Mesothelial cell of epicardium (in vitro differentiated cells): Measurements from ENCODE around the gene CDKAL1. TPM values are rescaled to one million over a fixed set of nuclear protein-coding genes. Genes with fewer than 3 reads are reported as not detected.

Experiments
- DNase-seq, 2 experiments: peaks; one replicate each; pipeline ENCODE4 v3.0.0; 2021; ENCODE audit warnings: low spot score in 2 of 2; ENCODE audit not compliant: unreplicated experiment in 2 of 2
- H3K27ac Mint-ChIP-seq: 2 replicates; pipeline ENCODE4 v1.8.0; 2021; ENCODE audit warnings: mixed read lengths
- H3K27me3 Mint-ChIP-seq: 2 replicates; pipeline ENCODE4 v1.8.0; 2021; ENCODE audit warnings: low read depth, mixed read lengths
- H3K36me3 Mint-ChIP-seq: 2 replicates; pipeline ENCODE4 v1.8.0; 2021; ENCODE audit warnings: mixed read lengths
- H3K4me1 Mint-ChIP-seq: 2 replicates; pipeline ENCODE4 v1.8.0; 2021; ENCODE audit warnings: mixed read lengths
- H3K4me3 Mint-ChIP-seq: 2 replicates; pipeline ENCODE4 v1.8.0; 2021; ENCODE audit warnings: mild to moderate bottlenecking, moderate library complexity, mixed read lengths
- H3K9me3 Mint-ChIP-seq: 2 replicates; pipeline ENCODE4 v1.8.0; 2021; ENCODE audit warnings: mixed read lengths
- CTCF ChIP-seq: fragments of 200-600 bp; sonication (generic); IDR thresholded peaks from one replicate; pipeline ENCODE4 v1.5.0; 2021; ENCODE audit warnings: antibody characterized with exemption; ENCODE audit not compliant: unreplicated experiment
- total RNA-seq: library from RNA; stranded (reverse); gene quantifications from 3 replicates; pipeline ENCODE4 v1.2.1, GENCODE V29; 2021

The CDKAL1 gene
- total RNA-seq, 1 donor from 2014 or later, result 22.6 TPM

GRCh38 chr6:21140966-21141365 lies 606.7 kb downstream of the CDKAL1 start:
- Mint-ChIP-seq H3K27ac (no peak overlapping the region), H3K36me3 (peaks cover 5% of the 10 kb centered on the region), H3K9me3 (no peaks in the 10 kb centered on the region), H3K4me3 (no peak overlapping the region), H3K27me3 (no peaks in the 10 kb centered on the region), H3K4me1 (peaks cover 59% of the 10 kb centered on the region)
- no peak for TF ChIP-seq CTCF
- no peak for DNase-seq

- peak overlapping the region; percentile 17 for H3K27ac Mint-ChIP-seq
- no peaks in the 10 kb centered on the region for H3K9me3 Mint-ChIP-seq
- TF ChIP-seq CTCF, result no peak
- DNase-seq, result no peak
- H3K4me3 Mint-ChIP-seq, result no peak overlapping the region
- peaks cover 5% of the 10 kb centered on the region for H3K36me3 Mint-ChIP-seq
- H3K4me1 Mint-ChIP-seq, result peaks cover 55% of the 10 kb centered on the region
- no peaks in the 10 kb centered on the region for H3K27me3 Mint-ChIP-seq
These were observed 607.5 kb downstream of the CDKAL1 start for GRCh38 chr6:21141616-21142303.

- no peaks in the 10 kb centered on the region for H3K9me3 Mint-ChIP-seq
- H3K4me1 Mint-ChIP-seq, result peaks cover 54% of the 10 kb centered on the region
- no peaks in the 10 kb centered on the region for H3K27me3 Mint-ChIP-seq
These were observed 608.5 kb downstream of the CDKAL1 start for GRCh38 chr6:21142741-21143140.

GRCh38 chr6:21143645-21144044 lies 609.4 kb downstream of the CDKAL1 start:
- peaks cover 49% of the 10 kb centered on the region for H3K4me1 Mint-ChIP-seq
- H3K27ac Mint-ChIP-seq, result peak overlapping the region; percentile 15
- H3K4me3 Mint-ChIP-seq, result no peak overlapping the region
- no peak for DNase-seq
- H3K36me3 Mint-ChIP-seq, result peaks cover 5% of the 10 kb centered on the region
- no peaks in the 10 kb centered on the region for H3K9me3 Mint-ChIP-seq
- H3K27me3 Mint-ChIP-seq, result no peaks in the 10 kb centered on the region
- TF ChIP-seq CTCF, result no peak

More at GRCh38 chr6:21142741-21143140, 608.5 kb downstream of the CDKAL1 start:
- H3K36me3 Mint-ChIP-seq, result peaks cover 5% of the 10 kb centered on the region
- H3K4me3 Mint-ChIP-seq, result no peak overlapping the region
- DNase-seq, result no peak
- peak overlapping the region; percentile 71 for H3K27ac Mint-ChIP-seq
- no peak for TF ChIP-seq CTCF

GRCh38 chr6:21144928-21145327 lies 610.7 kb downstream of the CDKAL1 start:
- H3K27me3 Mint-ChIP-seq, result no peaks in the 10 kb centered on the region
- H3K36me3 Mint-ChIP-seq, result peaks cover 5% of the 10 kb centered on the region
- no peak overlapping the region for H3K4me3 Mint-ChIP-seq
- TF ChIP-seq CTCF, result no peak
- H3K4me1 Mint-ChIP-seq, result peaks cover 42% of the 10 kb centered on the region
- DNase-seq, result no peak
- H3K9me3 Mint-ChIP-seq, result no peaks in the 10 kb centered on the region
- no peak overlapping the region for H3K27ac Mint-ChIP-seq
